Heart left ventricle (tissue), 16 donors: ENCODE measurements around the gene TBC1D5. TPM values are rescaled to one million over a fixed set of nuclear protein-coding genes. Genes with fewer than 3 reads are reported as not detected.

Source experiments
- ATAC-seq, 4 donors: fragments of 200-7000 bp; cut with Tn5 transposase; one replicate each; pipeline ENCODE4 v1.9.1; 2020 to 2022; ENCODE audit warnings: moderate library complexity in 4 of 4, mild to moderate bottlenecking in 3 of 4, moderate number of reproducible peaks in 1 of 4
- DNase-seq, 5 donors: peaks; one replicate each; pipeline ENCODE4 v3.0.0-alpha.2; 2020
- H3K27ac ChIP-seq, 12 donors: fragments of 200-600 bp; sonication (generic) in 4 of 12; one replicate each; pipeline versions ENCODE4 v1.5.0 to v1.8.0; 2016 to 2022; ENCODE audit warnings: mild to moderate bottlenecking in 2 of 12
- H3K27me3 ChIP-seq, 9 donors: fragments of 200-600 bp; sonication (generic) in 2 of 9; one replicate each; pipeline versions ENCODE4 v1.5.1 to v1.8.0; 2016 to 2022; ENCODE audit warnings: mild to moderate bottlenecking in 3 of 9
- H3K36me3 ChIP-seq, 9 donors: fragments of 200-600 bp; sonication (generic) in 2 of 9; one replicate each; pipeline versions ENCODE4 v1.5.0 to v1.8.0; 2018 to 2022; ENCODE audit warnings: mild to moderate bottlenecking in 2 of 9
- H3K4me1 ChIP-seq, 12 donors: fragments of 200-600 bp; sonication (generic) in 4 of 12; one replicate each; pipeline versions ENCODE4 v1.5.0 to v1.8.0; 2016 to 2022; ENCODE audit warnings: mild to moderate bottlenecking in 3 of 12
- H3K4me3 ChIP-seq, 12 donors: fragments of 200-600 bp; sonication (generic) in 4 of 12; one replicate each; pipeline versions ENCODE4 v1.5.0 to v1.8.0; 2017 to 2022; ENCODE audit warnings: mild to moderate bottlenecking in 9 of 12, moderate library complexity in 4 of 12
- H3K9me3 ChIP-seq, 12 donors: fragments of 200-600 bp; sonication (generic) in 4 of 12; one replicate each; pipeline versions ENCODE4 v1.5.0 to v1.8.0; 2016 to 2022; ENCODE audit warnings: mild to moderate bottlenecking in 1 of 12
- POLR2A ChIP-seq, 2 donors: fragments of 450-650 bp; IDR thresholded peaks; one replicate each; pipeline ENCODE4 v1.6.1; 2017; ENCODE audit warnings: antibody characterized with exemption in 2 of 2, mild to moderate bottlenecking in 2 of 2, moderate library complexity in 2 of 2
- WGBS, 4 donors: extraction: QIAGEN DNeasy Blood & Tissue Kit in 2 of 4; methylation state at CpG; one replicate each; pipeline versions ENCODE4 v1.1.5 to v1.1.7; 2013 to 2018; 5-methylcytosine and 5-hydroxymethylcytosine counted together
- intact Hi-C, 10 donors: fragments of 100-400 bp; cut with DNase I; formaldehyde crosslinking; loops; one replicate each; pipeline versions ENCODE4 v1.11.1 to v1.14.2; 2022
- polyA plus RNA-seq, 2 donors: library from polyadenylated mRNA; stranded (reverse); fragments of 200-250 nt; gene quantifications; one replicate each; pipeline ENCODE4 v1.2.3, GENCODE V29; 2013
- total RNA-seq, 9 donors: library from RNA; depleted of rRNA in 2 of 9; stranded (reverse); fragments of >200 nt in 2 of 9; fragmentation: NEBNext Ultra II Directional in 3 of 9; extraction: Animal tissue kit (Norgen Biotek cat#: 25700) in 3 of 9; gene quantifications; one replicate each; pipeline versions ENCODE4 v1.1.0 to v1.2.4, GENCODE V29; 2016 to 2023
- TF ChIP-seq, protein P1 (sequence below), 12 donors: fragments of 200-600 bp; sonication (generic) in 4 of 12; IDR thresholded peaks; one replicate each; pipeline versions ENCODE4 v1.5.0 to v1.8.0; 2018 to 2022; ENCODE audit warnings: antibody characterized with exemption in 12 of 12, mild to moderate bottlenecking in 5 of 12
- donor health status: ischemic (EF 13 %, LVEDD 7.1; RV severe dilation, severe dysfunction).
- donor health status: healthy with polysubstance abuse.
- donor health status: DM: no; HTN: yes; CAD: no.
- donor health status: DM: no; HTN: no; CAD: no.
- donor health status: ischemic (EF 25% LVEDD 6.9; RV normal size, moderate dysfunction).
- donor health status: ischemic (EF 25% LVEDD 5.7; RV mildly dilated, moderate dysfunction).
- donor health status: healthy.
- donor health status: DM: yes; HTN: yes; CAD: no.
- donor health status: ischemic (EF 35%, LVEDD 5.7; RV mildly dilated, moderate dysfunction).
- donor health status: nonischemic (EF 11% LVEDD 7.7; RV severe dilation, severe dysfunction).
- donor health status: DM: yes; HTN: yes; CAD: no.
- donor health status: PGD.
- donor health status: ischemic (EF 29% LVEDD 5.4; RV normal size, mild dysfunction).
- donor health status: nonischemic (EF 23%, LVEDD 6.1; RV moderate dilation, normal function).

The TBC1D5 gene
- total and polyA plus RNA-seq, 11 donors, result 5.8 to 48.3 (median 31.1) TPM

GRCh38 chr3:17201538-17201937, 540.9 kb downstream of the TBC1D5 start:
- intact Hi-C loops, result no loop called here
- TF ChIP-seq, protein P1, sequence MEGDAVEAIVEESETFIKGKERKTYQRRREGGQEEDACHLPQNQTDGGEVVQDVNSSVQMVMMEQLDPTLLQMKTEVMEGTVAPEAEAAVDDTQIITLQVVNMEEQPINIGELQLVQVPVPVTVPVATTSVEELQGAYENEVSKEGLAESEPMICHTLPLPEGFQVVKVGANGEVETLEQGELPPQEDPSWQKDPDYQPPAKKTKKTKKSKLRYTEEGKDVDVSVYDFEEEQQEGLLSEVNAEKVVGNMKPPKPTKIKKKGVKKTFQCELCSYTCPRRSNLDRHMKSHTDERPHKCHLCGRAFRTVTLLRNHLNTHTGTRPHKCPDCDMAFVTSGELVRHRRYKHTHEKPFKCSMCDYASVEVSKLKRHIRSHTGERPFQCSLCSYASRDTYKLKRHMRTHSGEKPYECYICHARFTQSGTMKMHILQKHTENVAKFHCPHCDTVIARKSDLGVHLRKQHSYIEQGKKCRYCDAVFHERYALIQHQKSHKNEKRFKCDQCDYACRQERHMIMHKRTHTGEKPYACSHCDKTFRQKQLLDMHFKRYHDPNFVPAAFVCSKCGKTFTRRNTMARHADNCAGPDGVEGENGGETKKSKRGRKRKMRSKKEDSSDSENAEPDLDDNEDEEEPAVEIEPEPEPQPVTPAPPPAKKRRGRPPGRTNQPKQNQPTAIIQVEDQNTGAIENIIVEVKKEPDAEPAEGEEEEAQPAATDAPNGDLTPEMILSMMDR (IDR thresholded peaks at IDR 0.05), result no peak
- no peak for TF ChIP-seq POLR2A (IDR thresholded peaks at IDR 0.05)
- H3K4me3 ChIP-seq, result no peak overlapping the region
- peaks cover 0 to 18% (median 3%) of the 10 kb centered on the region in 12 donors for H3K9me3 ChIP-seq
- peaks cover 0 to 13% (median 0%) of the 10 kb centered on the region in 9 donors for H3K36me3 ChIP-seq
- ATAC-seq (no peak), DNase-seq (no peak)
- WGBS, 4 donors, result 93 to 97% (median 96%) methylated on average over 2 of the region's 2 CpGs
- no peak overlapping the region for H3K27ac ChIP-seq
- H3K4me1 ChIP-seq, result peaks cover 0 to 8% (median 0%) of the 10 kb centered on the region in 12 donors
- H3K27me3 ChIP-seq, result no peaks in the 10 kb centered on the region

DNA sequence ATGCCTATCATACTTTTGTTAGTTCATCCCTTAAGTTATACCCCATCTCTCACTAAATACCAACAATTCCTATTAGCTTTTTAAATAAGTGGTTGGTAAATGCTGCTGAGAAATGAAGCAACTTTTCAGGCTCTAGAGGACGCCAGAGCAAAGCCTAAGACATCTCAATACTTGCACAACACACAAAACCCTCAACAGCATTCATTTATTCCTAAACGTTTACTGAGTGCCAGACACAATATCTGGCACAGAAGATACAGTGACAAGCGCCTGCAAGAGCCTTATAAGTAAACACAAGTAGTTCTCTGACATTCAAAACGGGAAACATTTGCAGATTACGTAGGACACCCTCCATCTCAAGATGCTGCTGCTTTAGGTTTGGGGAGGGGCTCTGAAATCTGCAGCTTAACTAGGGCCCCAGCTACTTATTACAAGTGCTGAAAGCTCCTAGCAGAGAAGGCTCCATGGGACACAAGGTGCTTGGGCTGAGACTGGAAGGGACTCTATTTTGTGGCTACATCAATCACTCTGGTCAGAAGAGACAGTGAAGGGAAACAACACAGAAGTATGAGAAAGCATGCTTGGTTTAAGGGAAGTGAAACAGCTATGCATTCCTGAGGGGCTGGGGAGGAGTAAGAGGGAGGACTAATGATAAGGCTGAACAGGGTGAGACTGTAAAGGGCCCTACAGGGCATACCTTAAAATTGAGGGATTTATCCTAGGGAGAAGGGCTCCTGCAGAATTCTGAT, 546.4 kb downstream of the TBC1D5 start:
- intact Hi-C loops, result loop anchor here in 1 of 10 donors (2.0 kb wide), 1 partner anchor 33 kb away; no protein-coding TSS in a partner anchor
- ATAC-seq, result peak in 3 of 4 donors; percentile 44 to 48 (median 45)

GRCh38 chr3:17195192-17195611, 547.2 kb downstream of the TBC1D5 start:
- no peak overlapping the region for H3K4me3 ChIP-seq
- 14 to 35% (median 24%) methylated on average over 3 of the region's 3 CpGs for WGBS, 4 donors
- H3K27ac ChIP-seq, result peak overlapping the region in 2 of 12 donors; percentile 0 to 12
- TF ChIP-seq, protein P1 (IDR thresholded peaks at IDR 0.05), result no peak
- no peak for TF ChIP-seq POLR2A (IDR thresholded peaks at IDR 0.05)
- no peaks in the 10 kb centered on the region for H3K27me3 ChIP-seq
- H3K36me3 ChIP-seq, result peaks cover 0 to 5% (median 0%) of the 10 kb centered on the region in 9 donors
- no peak for DNase-seq
- intact Hi-C loops, result no loop called here
- H3K4me1 ChIP-seq, result peaks cover 0 to 33% (median 24%) of the 10 kb centered on the region in 12 donors
- H3K9me3 ChIP-seq, result no peaks in the 10 kb centered on the region
- peak in 1 of 4 donors; percentile 47 for ATAC-seq

More for the DNA sequence above, 546.4 kb downstream of the TBC1D5 start:
- no peak for DNase-seq
- Histone ChIP-seq H3K27me3 (no peaks in the 10 kb centered on the region), H3K27ac (peak overlapping the region in 1 of 12 donors; percentile 0), H3K9me3 (no peaks in the 10 kb centered on the region), H3K4me1 (peaks cover 0 to 25% (median 16%) of the 10 kb centered on the region in 12 donors), H3K36me3 (peaks cover 0 to 5% (median 0%) of the 10 kb centered on the region in 9 donors), H3K4me3 (no peak overlapping the region)
- 40 to 52% (median 43%) methylated on average over 5 of the region's 5 CpGs for WGBS, 4 donors
- TF ChIP-seq, protein P1 (IDR thresholded peaks at IDR 0.05), result peak in 4 of 12 donors; percentile 15 to 42 (median 32)
- TF ChIP-seq POLR2A (IDR thresholded peaks at IDR 0.05), result no peak

GRCh38 chr3:17194116-17194515, 548.3 kb downstream of the TBC1D5 start:
- H3K4me1 ChIP-seq, result peaks cover 0 to 35% (median 26%) of the 10 kb centered on the region in 12 donors
- H3K27me3 ChIP-seq, result no peaks in the 10 kb centered on the region
- 73 to 79% (median 78%) methylated on average over 5 of the region's 5 CpGs for whole genome bisulfite sequencing, 4 donors
- DNase-seq (no peak), ATAC-seq (no peak)
- H3K4me3 ChIP-seq, result no peak overlapping the region
- TF ChIP-seq, protein P1 (IDR thresholded peaks at IDR 0.05), result no peak
- no peak for TF ChIP-seq POLR2A (IDR thresholded peaks at IDR 0.05)
- no peak overlapping the region for H3K27ac ChIP-seq
- no peaks in the 10 kb centered on the region for H3K36me3 ChIP-seq
- no peaks in the 10 kb centered on the region for H3K9me3 ChIP-seq
- intact Hi-C loops, result no loop called here
